ENCODE results near the gene SMARCC2. TPM values are rescaled to one million over a fixed set of nuclear protein-coding genes. Genes with fewer than 3 reads are reported as not detected.
A peak's percentile ranks its signal among the peaks of the same experiment; 100 is the strongest.

Gene SMARCC2
- total RNA-seq, 1 experiment from 2014 or later: 129 TPM

DNA sequence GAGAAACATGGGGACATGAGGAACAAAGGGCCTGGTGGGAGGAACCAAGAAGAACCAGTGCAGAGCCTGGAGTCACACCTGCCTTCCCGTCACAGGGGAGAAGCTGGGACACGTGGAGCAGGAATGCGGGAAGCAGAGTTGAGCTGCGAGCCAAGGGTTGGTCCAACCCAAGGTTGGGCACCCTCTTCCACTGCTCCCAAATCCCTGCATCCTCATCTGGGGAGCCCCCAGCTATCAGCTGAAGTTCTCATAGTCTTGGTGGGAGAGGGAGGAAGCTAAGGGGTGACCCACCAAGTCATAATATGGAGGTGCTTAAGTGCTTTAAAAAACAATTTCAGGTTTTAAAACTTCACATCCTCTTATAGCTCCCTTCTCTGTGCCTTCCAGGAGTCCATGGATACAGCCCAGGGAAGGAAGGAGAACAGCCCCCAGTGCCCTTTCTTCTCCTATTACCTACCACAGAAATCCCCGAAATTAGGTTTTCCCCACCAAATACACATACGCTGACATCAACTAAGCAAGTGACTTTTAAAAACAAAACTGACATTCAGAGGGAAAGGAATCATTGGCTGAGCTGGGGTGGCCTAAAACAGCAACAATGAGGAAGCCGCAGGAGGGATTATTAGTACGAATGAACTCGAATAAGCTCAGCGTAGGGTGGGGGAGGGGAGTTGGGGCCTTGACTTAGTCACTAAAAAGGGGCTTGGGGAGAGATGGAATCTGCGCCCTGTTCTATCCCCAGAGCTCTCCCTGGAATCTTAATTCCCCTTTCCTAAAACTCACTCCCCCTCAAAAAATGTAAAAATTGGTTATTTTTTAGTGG lies 26.6 kb downstream of the SMARCC2 start:
- Histone ChIP-seq H3K9me3 (ENCODE audit: control insufficient read depth, insufficient read depth, low read depth, low read length) (no peaks in the 10 kb centered on the region), H3K4me1 (ENCODE audit: control insufficient read depth, insufficient read depth, low read length) (peaks cover 15% of the 10 kb centered on the region), H3K4me3 (ENCODE audit: low read depth in 2 of 2, low read length in 2 of 2) (no peak overlapping the region), H3K27ac (ENCODE audit: low read length) (no peak overlapping the region; the same call in 1 of the 2 replicates), H3K27me3 (ENCODE audit: control insufficient read depth, insufficient read depth, low read length) (no peaks in the 10 kb centered on the region), H3K36me3 (ENCODE audit: control insufficient read depth, insufficient read depth, low read length) (peaks cover 2% of the 10 kb centered on the region; the same call in 1 of the 2 replicates)
- ChIA-PET POLR2A (interaction anchor here (0.7 kb wide), 4 partner anchors 14 to 40 kb away, joined by 4 to 8 read pairs (median 6); no protein-coding TSS in a partner anchor), CTCF (interaction anchor here (0.6 to 0.8 kb wide), 3 partner anchors 26 to 44 kb away, joined by 3 to 8 read pairs (median 5); partner anchors contain the start of genes SMARCC2 and ZC3H10)
- no peak for DNase-seq (ENCODE audit: low read depth, low spot score)
- ATAC-seq: no peak
- TF ChIP-seq, protein P1, sequence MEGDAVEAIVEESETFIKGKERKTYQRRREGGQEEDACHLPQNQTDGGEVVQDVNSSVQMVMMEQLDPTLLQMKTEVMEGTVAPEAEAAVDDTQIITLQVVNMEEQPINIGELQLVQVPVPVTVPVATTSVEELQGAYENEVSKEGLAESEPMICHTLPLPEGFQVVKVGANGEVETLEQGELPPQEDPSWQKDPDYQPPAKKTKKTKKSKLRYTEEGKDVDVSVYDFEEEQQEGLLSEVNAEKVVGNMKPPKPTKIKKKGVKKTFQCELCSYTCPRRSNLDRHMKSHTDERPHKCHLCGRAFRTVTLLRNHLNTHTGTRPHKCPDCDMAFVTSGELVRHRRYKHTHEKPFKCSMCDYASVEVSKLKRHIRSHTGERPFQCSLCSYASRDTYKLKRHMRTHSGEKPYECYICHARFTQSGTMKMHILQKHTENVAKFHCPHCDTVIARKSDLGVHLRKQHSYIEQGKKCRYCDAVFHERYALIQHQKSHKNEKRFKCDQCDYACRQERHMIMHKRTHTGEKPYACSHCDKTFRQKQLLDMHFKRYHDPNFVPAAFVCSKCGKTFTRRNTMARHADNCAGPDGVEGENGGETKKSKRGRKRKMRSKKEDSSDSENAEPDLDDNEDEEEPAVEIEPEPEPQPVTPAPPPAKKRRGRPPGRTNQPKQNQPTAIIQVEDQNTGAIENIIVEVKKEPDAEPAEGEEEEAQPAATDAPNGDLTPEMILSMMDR (IDR thresholded peaks at IDR 0.05): no peak
- TF ChIP-seq TCF7L2 (IDR thresholded peaks at IDR 0.05; ENCODE audit: low read depth, low read length) (no peak), POLR2AphosphoS5 (IDR thresholded peaks at IDR 0.05; ENCODE audit: low read depth, low read length) (no peak; the same call in 1 of the 2 replicates)
- in situ Hi-C loops (cut with HindIII; ENCODE audit: low pct_unique_long_range_greater_than_20kb, low sequenced_read_pairs): no loop called here
- intact Hi-C loops (cut with micrococcal nuclease; ENCODE audit: unreplicated experiment): no loop called here
- BruUV-seq (replicated peaks): TSS peak; percentile 95

DNA sequence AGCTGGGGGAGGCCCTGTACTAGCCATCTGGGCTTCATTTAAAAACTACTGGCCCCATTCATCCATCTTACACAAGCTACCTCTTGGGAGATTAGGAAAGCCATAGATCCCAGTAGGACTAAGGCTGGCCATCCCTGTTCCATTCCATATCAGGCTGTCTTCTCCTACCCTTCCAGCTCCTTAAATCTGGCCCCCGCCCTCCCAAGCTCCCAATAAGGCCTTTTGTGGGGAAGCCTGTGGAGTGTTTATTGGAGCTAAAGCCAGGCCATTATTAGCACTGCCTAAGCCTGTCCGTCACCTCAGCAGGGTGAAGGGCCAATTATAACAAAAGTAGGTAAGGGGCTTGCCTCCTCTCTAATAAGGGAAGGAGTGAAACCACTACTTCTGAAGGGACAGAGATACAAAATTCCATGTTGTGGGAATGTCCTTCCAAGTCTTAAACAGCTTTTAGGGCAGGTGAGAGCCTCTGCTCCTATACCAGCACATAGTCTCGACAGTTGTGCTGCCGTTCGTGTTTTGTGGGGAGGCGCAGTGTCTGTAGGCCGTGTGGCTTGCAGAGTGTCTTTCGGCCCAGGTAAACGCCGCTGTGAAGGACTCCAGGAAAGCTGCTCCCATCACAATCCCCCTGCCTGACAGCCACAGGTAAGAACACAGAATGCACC lies 27.5 kb downstream of the SMARCC2 start:
- TF ChIP-seq, protein P1 (IDR thresholded peaks at IDR 0.05): no peak
- TF ChIP-seq TCF7L2 (IDR thresholded peaks at IDR 0.05; ENCODE audit: low read depth, low read length) (no peak), SIN3A (IDR thresholded peaks at IDR 0.05; ENCODE audit: borderline replicate concordance, insufficient read depth, low read depth, low read length) (no peak), POLR2AphosphoS5 (IDR thresholded peaks at IDR 0.05; ENCODE audit: low read depth, low read length) (no peak)
- TF ChIP-seq, protein P2, sequence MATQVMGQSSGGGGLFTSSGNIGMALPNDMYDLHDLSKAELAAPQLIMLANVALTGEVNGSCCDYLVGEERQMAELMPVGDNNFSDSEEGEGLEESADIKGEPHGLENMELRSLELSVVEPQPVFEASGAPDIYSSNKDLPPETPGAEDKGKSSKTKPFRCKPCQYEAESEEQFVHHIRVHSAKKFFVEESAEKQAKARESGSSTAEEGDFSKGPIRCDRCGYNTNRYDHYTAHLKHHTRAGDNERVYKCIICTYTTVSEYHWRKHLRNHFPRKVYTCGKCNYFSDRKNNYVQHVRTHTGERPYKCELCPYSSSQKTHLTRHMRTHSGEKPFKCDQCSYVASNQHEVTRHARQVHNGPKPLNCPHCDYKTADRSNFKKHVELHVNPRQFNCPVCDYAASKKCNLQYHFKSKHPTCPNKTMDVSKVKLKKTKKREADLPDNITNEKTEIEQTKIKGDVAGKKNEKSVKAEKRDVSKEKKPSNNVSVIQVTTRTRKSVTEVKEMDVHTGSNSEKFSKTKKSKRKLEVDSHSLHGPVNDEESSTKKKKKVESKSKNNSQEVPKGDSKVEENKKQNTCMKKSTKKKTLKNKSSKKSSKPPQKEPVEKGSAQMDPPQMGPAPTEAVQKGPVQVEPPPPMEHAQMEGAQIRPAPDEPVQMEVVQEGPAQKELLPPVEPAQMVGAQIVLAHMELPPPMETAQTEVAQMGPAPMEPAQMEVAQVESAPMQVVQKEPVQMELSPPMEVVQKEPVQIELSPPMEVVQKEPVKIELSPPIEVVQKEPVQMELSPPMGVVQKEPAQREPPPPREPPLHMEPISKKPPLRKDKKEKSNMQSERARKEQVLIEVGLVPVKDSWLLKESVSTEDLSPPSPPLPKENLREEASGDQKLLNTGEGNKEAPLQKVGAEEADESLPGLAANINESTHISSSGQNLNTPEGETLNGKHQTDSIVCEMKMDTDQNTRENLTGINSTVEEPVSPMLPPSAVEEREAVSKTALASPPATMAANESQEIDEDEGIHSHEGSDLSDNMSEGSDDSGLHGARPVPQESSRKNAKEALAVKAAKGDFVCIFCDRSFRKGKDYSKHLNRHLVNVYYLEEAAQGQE (IDR thresholded peaks at IDR 0.05; ENCODE audit: insufficient read depth in 1 of 2, low read depth in 2 of 2, low read length in 1 of 2): no peak
- peaks cover 2% of the 10 kb centered on the region; the same call in 1 of the 2 replicates for H3K36me3 ChIP-seq (ENCODE audit: control insufficient read depth, insufficient read depth, low read length)
- peaks cover 20% of the 10 kb centered on the region for H3K4me1 ChIP-seq (ENCODE audit: control insufficient read depth, insufficient read depth, low read length)
- CTCF ChIA-PET: interaction anchor here (0.5 to 1.3 kb wide), 2 partner anchors 44 to 71 kb away, joined by 3 to 5 read pairs; partner anchors contain the start of gene ZC3H10
- H3K4me3 ChIP-seq (ENCODE audit: low read depth in 2 of 2, low read length in 2 of 2): no peak overlapping the region
- peak overlapping the region; percentile 35; the same call in 1 of the 2 replicates for H3K27ac ChIP-seq (ENCODE audit: low read length)
- H3K27me3 ChIP-seq (ENCODE audit: control insufficient read depth, insufficient read depth, low read length): no peaks in the 10 kb centered on the region
- DNase-seq (ENCODE audit: low read depth, low spot score) (no peak), ATAC-seq (no peak)
- no TSS peak for BruUV-seq (replicated peaks)
- POLR2A ChIA-PET: interaction anchor here (0.6 to 0.7 kb wide), 2 partner anchors 12 to 19 kb away, joined by 6 to 21 read pairs; no protein-coding TSS in a partner anchor
- intact Hi-C loops (cut with micrococcal nuclease; ENCODE audit: unreplicated experiment) (no loop called here), in situ Hi-C loops (cut with HindIII; ENCODE audit: low pct_unique_long_range_greater_than_20kb, low sequenced_read_pairs) (no loop called here)
- H3K9me3 ChIP-seq (ENCODE audit: control insufficient read depth, insufficient read depth, low read depth, low read length): no peaks in the 10 kb centered on the region

Measured in Panc1 (cell line).